ENCODE results near the gene PTPRM.

DNA sequence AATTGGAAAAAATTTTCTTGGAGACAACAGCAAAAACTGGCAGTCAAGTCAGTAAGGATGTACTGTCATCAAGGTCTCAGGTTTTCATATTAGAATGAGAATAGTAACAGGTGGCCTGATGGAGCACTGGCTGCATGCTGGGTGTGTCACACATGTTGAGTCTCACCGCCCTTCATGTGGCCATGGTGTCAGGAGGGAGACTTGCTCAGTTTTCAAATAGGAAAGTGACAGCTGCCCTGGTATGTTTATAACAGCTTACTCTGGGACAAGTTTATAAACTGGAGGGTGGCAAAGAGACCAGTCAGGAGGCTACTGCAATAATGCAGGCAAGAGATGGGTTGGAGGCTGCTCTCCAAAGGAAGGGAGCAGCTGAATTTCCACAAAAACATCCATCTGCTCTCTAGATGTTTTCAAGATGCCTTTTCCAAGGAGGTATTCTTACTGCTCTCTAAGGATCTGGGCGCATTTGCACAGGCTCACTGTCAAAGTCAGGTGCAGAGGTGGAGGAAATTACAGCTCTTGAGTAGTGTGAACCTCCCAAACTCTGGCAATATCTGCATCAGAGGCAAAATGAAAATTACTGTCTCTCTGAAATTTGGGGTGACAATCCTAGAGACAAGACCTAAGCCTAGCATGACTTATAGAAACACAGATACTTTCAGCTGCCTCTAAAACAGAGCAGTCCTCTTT, 720.2 kb downstream of the PTPRM start:
- TF ChIP-seq POLR2AphosphoS5 (IDR thresholded peaks at IDR 0.05; ENCODE audit: low read depth) (no peak), CTCF (conservative IDR thresholded peaks at IDR 0.05; ENCODE audit: low read depth in 2 of 2) (no peak), REST (IDR thresholded peaks at IDR 0.05; ENCODE audit: unreplicated experiment) (no peak), EZH2phosphoT487 (IDR thresholded peaks at IDR 0.05; ENCODE audit: unreplicated experiment) (no peak), STAT1 (IDR thresholded peaks at IDR 0.05; ENCODE audit: unreplicated experiment) (no peak)
